ENCODE measurements around the gene BRWD1.
A peak's percentile ranks its signal among the peaks of the same experiment; 100 is the strongest.

The BRWD1 gene

DNA sequence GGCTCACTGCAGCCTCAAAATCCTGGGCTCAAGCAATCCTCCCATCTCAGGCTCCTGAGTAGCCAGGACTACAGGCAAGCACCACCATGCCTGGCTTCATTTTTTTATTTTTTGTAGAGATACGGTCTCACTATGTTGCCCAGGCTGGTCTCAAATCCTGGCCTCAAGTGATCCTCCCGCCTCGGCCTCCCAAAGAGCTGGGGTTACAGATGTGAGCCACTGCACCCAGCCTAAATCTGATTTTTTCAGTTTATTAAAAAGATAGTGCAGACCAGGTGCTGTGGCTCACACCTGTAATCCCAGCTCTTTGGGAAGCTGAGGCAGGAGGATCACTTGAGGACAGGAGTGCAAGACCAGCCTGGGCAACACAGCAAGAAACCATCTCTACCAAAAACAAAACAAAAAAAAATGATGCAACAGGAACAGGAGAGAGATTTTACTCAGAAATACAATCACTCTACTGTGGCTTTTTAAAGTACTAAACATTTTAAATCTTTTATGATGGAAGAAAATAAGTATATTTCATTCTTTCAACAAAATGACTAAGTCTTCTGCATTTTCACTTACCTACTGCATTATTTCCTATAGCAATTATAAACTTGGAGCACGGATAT is 132.1 kb downstream of the BRWD1 start:
- no peak for TF ChIP-seq CTCF (IDR thresholded peaks at IDR 0.05; ENCODE audit: low read depth, low read length)

DNA sequence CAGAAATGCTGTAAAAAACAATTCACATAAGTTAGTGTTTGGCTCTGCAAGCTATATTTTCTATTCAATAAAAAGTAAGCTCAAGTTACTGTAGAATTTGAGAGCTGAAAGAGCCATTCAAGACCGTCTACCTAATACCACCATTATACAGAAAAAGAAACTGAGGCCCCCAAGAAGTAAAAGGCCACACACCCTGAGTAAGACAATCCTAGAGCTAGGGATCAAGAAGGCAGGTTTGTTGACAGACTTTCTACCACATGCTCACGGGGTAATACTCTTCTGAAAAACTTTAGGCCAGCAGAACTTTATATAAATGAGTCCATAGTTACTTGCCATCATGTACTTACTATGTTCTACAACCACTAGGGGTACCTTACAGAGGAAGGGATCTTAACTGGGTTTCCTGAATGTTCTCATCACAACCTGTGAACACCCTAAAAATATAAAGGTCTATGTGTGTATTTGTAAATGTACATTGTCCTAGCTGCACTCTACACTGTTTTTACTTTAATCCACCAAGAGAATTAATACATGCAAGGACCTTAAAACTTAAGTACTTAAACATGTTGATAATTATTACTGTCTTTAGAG is 132.9 kb downstream of the BRWD1 start:
- no peak overlapping the region for H3K4me3 ChIP-seq (ENCODE audit: low read depth, low read length)
- no peak for TF ChIP-seq CTCF (IDR thresholded peaks at IDR 0.05; ENCODE audit: low read depth, low read length)

More for the DNA sequence above, 132.1 kb downstream of the BRWD1 start:
- no peak overlapping the region for H3K4me3 ChIP-seq (ENCODE audit: low read depth, low read length)

DNA sequence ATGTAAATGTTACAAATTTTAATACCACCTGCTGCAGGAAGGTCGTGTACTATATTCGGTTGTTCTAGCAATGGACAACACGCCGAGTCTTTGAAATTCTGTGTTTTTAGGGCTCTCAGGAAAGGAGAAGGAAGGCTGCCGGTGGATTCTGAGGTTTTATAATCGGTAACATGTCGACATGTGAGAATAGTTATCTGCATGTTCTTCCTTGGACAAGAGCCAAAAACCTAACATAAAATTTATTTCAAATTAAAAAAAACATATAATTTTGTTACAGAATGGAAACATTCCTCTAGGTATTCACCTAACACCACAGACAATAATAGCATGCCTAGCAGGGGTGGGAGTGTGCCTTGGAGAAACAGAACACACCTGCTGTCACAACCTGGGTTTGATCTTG is 135.0 kb downstream of the BRWD1 start:
- no peak for TF ChIP-seq CTCF (IDR thresholded peaks at IDR 0.05; ENCODE audit: low read depth, low read length)
- no peak overlapping the region for H3K4me3 ChIP-seq (ENCODE audit: low read depth, low read length)

DNA sequence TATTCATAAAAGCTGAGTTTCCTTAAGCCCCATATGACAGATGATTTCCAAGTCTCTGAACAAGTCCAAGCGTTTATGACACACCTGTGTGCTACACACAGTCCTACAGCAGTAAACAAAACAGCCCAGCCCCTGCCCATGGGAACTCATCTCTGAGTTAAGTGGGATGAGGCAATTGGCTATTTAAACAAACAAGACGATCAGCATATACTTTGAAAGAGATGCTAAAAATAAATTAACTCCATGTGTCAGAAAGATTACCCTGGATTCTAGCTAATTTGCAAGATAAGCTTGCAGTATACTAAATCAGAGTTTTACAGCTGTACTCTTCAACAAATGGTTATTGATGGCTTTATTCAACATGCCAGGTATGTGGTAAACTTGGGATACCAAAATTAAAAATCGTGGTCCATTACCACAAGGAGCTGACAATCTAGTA is 137.1 kb downstream of the BRWD1 start:
- TF ChIP-seq CTCF (IDR thresholded peaks at IDR 0.05; ENCODE audit: low read depth, low read length) = no peak
- no peak overlapping the region for H3K4me3 ChIP-seq (ENCODE audit: low read depth, low read length)

GRCh38 chr21:39175665-39176064 is 137.8 kb downstream of the BRWD1 start:
- no peak for TF ChIP-seq CTCF (IDR thresholded peaks at IDR 0.05; ENCODE audit: low read depth, low read length)
- no peak overlapping the region for H3K4me3 ChIP-seq (ENCODE audit: low read depth, low read length)

GRCh38 chr21:39175154-39175553 is 138.3 kb downstream of the BRWD1 start:
- peak; percentile 19; the same call in 1 of the 2 replicates for TF ChIP-seq CTCF (IDR thresholded peaks at IDR 0.05; ENCODE audit: low read depth, low read length)
- no peak overlapping the region for H3K4me3 ChIP-seq (ENCODE audit: low read depth, low read length)
